GM12878 (cell line): Measurements from ENCODE around the gene FANCC. TPM values are rescaled to one million over a fixed set of nuclear protein-coding genes. Genes with fewer than 3 reads are reported as not detected.

ENCODE experiments used
- CHD4 ChIP-seq: fragments of 200-600 bp; sonication (generic); IDR thresholded peaks from 2 replicates; pipeline ENCODE4 v1.6.1; 2016; ENCODE audit warnings: mild to moderate bottlenecking
- E2F8 ChIP-seq: fragments of 450-650 bp; IDR thresholded peaks from 2 replicates; pipeline ENCODE4 v1.6.1; 2018; ENCODE audit warnings: mild to moderate bottlenecking, low read depth, moderate library complexity; ENCODE audit not compliant: partially characterized antibody
- EP300 ChIP-seq, 2 experiments: fragments of 150-350 bp in 1 of 2; IDR thresholded peaks; 2 replicates each; pipeline ENCODE4 v1.6.1; 2011 to 2012; ENCODE audit warnings: low read depth in 2 of 2, low read length in 2 of 2, borderline replicate concordance in 1 of 2, improper control_type of control experiment in 1 of 2, inconsistent platforms in 1 of 2; ENCODE audit not compliant: control insufficient read depth in 1 of 2
- HDAC6 ChIP-seq: fragments of 200-600 bp; sonication (generic); IDR thresholded peaks from one replicate; pipeline ENCODE4 v1.8.0; 2017; ENCODE audit warnings: antibody characterized with exemption; ENCODE audit not compliant: unreplicated experiment
- MLLT1 ChIP-seq: fragments of 450-650 bp; IDR thresholded peaks from 2 replicates; pipeline ENCODE4 v1.6.1; 2016; ENCODE audit warnings: mild to moderate bottlenecking
- SIN3A ChIP-seq: IDR thresholded peaks from 2 replicates; pipeline ENCODE4 v1.6.1; 2012; ENCODE audit warnings: low read depth, low read length, improper control_type of control experiment
- SREBF1 ChIP-seq: IDR thresholded peaks from 2 replicates; pipeline ENCODE4 v1.6.1; 2012; ENCODE audit warnings: mild to moderate bottlenecking, low read length
- SREBF2 ChIP-seq: IDR thresholded peaks from 2 replicates; pipeline ENCODE4 v1.6.1; 2012; ENCODE audit warnings: mild to moderate bottlenecking, low read length
- polyA plus RNA-seq, 11 experiments: library from polyadenylated mRNA; depleted of rRNA in 4 of 11; unstranded in 6 of 11; stranded (reverse) in 5 of 11; fragments of >200 nt; fragmentation: Nextera tagmentation in 4 of 11; fragmentation: Illumina TruSeq in 1 of 11; extraction: Ambion mirVana in 4 of 11; extraction: Trizol in 1 of 11; gene quantifications; 1 replicate in 1 of 11; 2 replicates in 10 of 11; pipeline versions ENCODE4 v1.2.1 to v1.2.3, GENCODE V29; 2011 to 2016; ENCODE audit warnings: inconsistent platforms in 2 of 11, missing spikeins in 2 of 11, low read depth in 1 of 11
- total RNA-seq, 4 experiments: library from RNA; depleted of rRNA in 3 of 4; stranded (reverse); fragments of >200 nt in 3 of 4; fragmentation: Illumina TruSeq in 1 of 4; extraction: Trizol in 1 of 4; gene quantifications; 2 replicates each; pipeline versions ENCODE4 v1.2.1 to v1.2.3, GENCODE V29; 2013 to 2021

FANCC gene
- total and polyA plus RNA-seq, 10 of the 15 experiments (the other 5 are each of a cell fraction or from before 2014, with no cell fraction given) = 1.2 to 16.8 (median 10.5) TPM

GRCh38 chr9:95317119-95317892 is at the start of gene FANCC (continued):
- TF ChIP-seq E2F8 (peak; percentile 86), SREBF1 (no peak), MLLT1 (no peak), HDAC6 (no peak), CHD4 (no peak), SREBF2 (no peak), EP300 (IDR thresholded peaks at IDR 0.05; ENCODE audit: borderline replicate concordance in 1 of 2, control insufficient read depth in 1 of 2, low read depth in 2 of 2, low read length in 2 of 2) (no peak), SIN3A (peak; percentile 78)
